ENCODE measurements around the gene TXNL4A.
A peak's percentile ranks its signal among the peaks of the same experiment; 100 is the strongest.

TXNL4A gene

GRCh38 chr18:79948719-79949411 lies 39.5 kb downstream of the TXNL4A start:
- DNase-seq (ENCODE audit: low spot score) = peak; percentile 27

DNA sequence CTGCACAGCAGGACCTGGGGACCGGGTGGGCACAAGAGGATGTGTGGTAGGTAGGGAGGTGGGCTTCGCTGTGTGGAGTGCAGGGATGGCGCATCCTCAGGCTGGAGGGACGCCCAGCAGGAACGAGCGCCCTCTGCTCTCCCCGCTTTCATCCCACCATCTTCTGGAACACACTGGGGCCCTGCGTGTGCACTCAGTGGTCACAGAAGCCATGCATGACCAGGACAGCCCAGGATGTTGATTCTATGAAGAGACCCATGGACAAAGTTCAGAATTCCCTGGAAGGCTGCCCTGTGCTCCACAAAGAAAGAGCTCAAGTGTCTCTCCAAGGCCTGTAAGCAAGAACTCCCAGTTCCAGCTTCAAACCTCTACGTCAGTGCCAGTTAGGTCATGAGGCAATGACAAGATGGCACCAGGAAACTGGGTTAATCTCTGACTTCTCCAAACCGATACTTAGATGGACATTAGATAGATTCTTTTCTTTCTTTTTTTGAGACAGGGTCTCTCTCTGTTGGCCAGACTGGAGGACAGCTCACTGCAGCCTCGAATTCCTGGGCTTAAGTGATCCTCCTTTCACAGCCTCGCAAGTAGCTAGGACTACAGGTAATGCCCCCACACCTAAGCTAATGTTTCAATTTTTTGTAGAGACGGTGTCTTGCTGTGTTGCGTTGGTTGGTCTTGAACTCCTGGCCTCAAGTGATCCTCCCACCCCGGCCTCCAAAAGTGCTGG lies 40.3 kb downstream of the TXNL4A start:
- no peak for DNase-seq (ENCODE audit: low spot score)

DNA sequence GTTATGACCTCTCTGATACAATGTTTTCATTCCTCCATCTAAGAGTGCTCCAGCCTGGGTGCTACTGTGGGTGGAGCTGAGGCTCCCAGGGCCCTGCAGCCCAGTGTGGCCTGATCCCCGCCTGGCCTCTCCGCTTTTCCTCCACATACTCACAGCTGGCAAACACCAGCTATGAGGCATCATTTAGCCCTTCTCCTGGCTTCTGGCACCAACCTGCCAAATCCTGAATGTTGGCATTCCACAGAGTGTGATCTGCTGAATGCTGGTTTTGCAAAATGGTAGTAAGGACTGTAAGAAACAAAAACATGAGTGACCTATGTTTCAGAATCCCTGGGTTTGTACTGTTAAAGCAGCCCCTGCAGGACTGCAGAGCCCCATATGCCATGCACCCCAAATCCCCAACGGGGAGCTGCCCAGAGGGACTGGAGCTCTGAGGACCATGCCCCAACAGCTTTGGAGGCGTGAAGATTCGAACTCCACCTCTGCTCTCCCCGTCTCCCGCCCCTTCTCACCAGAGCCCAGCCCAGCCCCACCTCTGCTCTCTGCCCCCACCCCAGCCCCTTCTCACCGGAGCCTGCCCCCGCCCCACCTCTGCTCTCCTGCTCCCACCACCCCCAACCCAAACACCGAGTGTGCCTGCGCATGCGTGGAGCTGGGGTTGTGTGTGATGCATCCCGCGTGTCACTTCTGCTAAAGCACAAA lies 41.2 kb downstream of the TXNL4A start:
- DNase-seq (ENCODE audit: low spot score) = peak; percentile 34

DNA sequence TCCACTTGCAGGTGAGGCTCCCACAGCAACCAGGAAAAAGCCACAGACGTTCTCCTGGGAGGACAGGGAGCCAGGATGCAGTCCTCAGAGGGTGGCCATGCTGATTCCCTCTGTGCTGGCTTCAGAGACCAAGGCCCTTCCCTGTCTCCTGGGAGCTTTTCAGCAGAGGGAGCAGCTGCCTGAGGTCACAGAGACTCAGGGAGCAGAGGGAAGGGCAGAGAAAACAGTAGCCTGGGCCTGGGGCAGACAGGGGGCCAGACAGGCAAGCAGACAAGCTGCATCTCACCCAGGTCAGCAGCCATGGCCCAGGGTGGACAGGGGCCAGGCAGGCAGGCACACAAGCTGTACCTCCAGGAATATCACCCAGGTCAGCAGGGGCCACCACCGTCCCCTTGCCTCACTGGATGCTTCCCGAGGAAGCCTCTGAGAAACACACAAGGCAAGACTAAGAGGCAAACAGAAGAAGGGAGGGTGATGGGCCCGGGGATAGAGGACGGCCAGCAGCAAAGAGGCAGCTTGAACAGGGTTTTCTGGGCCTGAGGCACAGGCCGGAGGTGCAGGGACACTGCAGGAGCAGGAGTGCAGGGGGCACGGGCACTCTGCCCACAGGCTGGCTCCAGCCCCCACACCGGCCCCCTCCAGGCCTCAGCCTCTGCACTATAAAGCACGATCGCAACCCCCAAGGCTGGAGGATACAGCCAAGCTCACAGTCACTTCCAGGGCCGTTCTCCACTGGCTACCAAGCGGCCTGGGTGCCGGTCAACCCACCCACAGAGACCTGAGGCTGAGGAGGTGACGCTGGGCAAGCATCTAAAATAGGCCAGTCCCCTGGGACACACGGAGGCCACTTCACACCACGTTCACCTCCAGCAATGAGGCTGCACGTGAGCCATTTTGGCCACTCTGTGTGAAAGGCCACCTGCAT lies 43.0 kb downstream of the TXNL4A start:
- DNase-seq (ENCODE audit: low spot score) = peak; percentile 47

- DNase-seq (ENCODE audit: low spot score) = no peak
These were observed 43.6 kb downstream of the TXNL4A start for GRCh38 chr18:79944746-79945117.

DNA sequence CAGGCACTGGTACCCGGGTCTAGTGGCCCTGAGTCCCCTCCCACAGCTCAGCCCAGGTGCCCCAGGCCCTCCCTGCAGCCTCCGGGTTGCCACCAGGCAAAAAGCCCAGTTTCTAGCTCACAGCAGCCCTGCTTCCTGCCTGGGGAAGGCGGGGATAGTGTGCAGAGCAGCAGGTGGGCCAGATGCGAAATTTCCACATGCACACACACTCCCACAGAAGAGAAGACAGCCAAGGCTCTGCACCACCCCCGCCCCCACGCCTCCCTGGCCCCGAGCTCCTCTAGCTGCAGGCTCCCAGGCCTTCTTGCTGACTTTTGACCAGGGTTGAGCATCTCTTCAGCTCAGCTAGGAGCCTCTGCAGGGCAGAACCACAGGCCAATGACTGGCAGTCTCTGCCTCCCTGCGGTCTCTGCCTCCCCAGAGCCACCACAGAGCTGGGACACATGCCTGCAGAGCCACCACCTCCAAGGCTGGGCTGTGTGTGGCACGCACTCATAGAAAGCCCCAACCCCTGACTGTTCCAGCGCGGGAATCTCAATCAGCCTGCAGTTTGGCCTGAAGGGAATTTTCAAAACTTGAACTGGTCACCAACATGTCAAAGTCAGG lies 44.1 kb downstream of the TXNL4A start:
- peak; percentile 44 for DNase-seq (ENCODE audit: low spot score)

DNA sequence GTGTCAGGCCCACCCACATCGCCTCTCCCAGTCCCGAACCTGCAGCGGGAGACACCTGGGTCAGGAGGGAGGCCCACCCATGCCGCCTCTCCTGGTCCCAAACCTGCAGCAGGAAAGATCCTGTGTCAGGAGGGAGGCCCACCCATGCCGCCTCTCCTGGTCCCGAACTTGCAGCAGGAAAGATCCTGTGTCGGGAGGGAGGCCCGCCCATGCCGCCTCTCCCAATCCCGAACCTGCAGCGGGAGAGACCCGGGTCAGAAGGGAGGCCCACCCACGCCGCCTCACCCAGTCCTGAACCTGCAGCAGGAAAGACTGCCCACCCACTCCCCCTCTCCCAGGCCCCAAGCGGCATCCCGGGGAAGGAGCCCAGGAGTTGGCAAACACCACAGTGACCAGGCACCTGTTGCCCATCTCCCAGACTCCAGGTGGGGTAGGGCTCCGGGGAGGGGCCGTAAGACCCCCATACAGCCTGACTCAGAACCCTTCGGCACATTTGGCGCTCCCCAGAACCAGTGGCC lies 44.7 kb downstream of the TXNL4A start:
- DNase-seq (ENCODE audit: low spot score) = peak; percentile 39

- peak; percentile 42 for DNase-seq (ENCODE audit: low spot score)
These were observed 45.4 kb downstream of the TXNL4A start for GRCh38 chr18:79942786-79943607.

- no peak for DNase-seq (ENCODE audit: low spot score)
These were observed 46.2 kb downstream of the TXNL4A start for GRCh38 chr18:79942211-79942610.

GRCh38 chr18:79941473-79942119 lies 46.8 kb downstream of the TXNL4A start:
- DNase-seq (ENCODE audit: low spot score) = no peak

DNA sequence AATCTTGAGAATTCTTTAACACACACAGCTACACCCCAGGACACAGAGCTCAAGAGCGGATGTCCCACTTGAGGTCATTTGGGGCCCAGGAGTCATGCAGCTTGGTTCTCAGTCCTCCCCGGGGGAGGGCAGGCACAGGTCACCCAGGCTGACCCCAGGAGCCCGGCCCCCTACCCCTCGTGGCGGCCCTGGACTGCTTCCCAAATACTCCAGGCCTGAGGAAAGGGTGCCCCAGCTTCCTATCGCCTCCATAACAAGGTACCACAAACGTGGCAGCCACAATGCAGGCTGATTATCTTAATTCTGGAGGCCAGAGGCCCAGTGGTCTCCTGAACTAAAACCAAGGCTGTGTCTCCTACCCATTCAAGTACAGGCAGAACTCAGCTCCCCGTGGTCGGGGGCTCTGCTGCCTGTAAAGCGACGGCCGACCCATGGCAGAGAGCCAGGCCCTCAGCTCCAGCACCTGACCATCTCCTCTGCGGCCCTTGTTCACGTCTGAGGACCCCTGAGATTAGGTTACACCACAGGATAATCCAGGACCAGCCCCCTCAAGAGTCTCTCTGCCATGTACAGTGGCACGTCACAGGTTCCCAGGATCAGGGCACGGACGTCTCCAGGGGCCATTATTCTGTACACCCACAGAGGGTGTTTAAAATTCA lies 47.4 kb downstream of the TXNL4A start:
- DNase-seq (ENCODE audit: low spot score) = no peak

GRCh38 chr18:79940126-79940813 lies 48.1 kb downstream of the TXNL4A start:
- DNase-seq (ENCODE audit: low spot score) = no peak

- no peak for DNase-seq (ENCODE audit: low spot score)
These were observed 49.3 kb downstream of the TXNL4A start for GRCh38 chr18:79939096-79939495.

- no peak for DNase-seq (ENCODE audit: low spot score)
These were observed 50.2 kb downstream of the TXNL4A start for GRCh38 chr18:79938196-79938595.

GRCh38 chr18:79937103-79937860 lies 51.1 kb downstream of the TXNL4A start:
- DNase-seq (ENCODE audit: low spot score) = no peak

- DNase-seq (ENCODE audit: low spot score) = no peak
These were observed 51.7 kb downstream of the TXNL4A start for GRCh38 chr18:79936641-79937040.

- no peak for DNase-seq (ENCODE audit: low spot score)
These were observed 52.4 kb downstream of the TXNL4A start for GRCh38 chr18:79935925-79936324.

DNA sequence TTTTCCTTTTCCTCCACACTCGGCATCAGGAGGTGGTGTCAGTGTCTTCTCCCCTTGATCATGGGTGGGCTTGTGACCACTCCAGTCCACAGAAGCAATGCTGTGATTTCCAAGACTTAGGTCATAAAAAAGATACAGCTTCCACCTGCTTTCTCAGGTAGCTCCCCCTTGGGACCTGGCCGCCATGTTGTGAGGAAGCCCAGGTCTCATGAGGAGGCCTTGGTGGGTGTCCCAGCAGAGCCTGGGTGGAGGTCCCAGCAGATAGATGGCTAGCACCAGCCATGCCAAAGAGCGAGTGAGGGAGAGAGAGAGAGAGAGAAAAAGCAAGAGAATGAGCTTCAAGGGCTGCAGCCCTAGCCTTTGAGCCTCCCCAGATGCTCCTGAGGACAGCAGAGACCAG lies 52.9 kb downstream of the TXNL4A start:
- DNase-seq (ENCODE audit: low spot score) = no peak

Data from ecto neural progenitor cell (in vitro differentiated cells).